Glutamatergic neuron (in vitro differentiated cells): ENCODE results near the gene FRAS1. TPM values are rescaled to one million over a fixed set of nuclear protein-coding genes. Genes with fewer than 3 reads are reported as not detected.

Source experiments
- DNase-seq: peaks from one replicate; pipeline ENCODE4 v3.0.0; 2022
- H3K27ac Mint-ChIP-seq: one replicate; pipeline ENCODE4 v1.8.0; 2020; ENCODE audit warnings: mild to moderate bottlenecking, mixed read lengths, inconsistent platforms; ENCODE audit not compliant: unreplicated experiment
- H3K27me3 Mint-ChIP-seq: one replicate; pipeline ENCODE4 v1.8.0; 2020; ENCODE audit warnings: mild to moderate bottlenecking, moderate library complexity, mixed read lengths, inconsistent platforms; ENCODE audit not compliant: unreplicated experiment
- H3K36me3 Mint-ChIP-seq: one replicate; pipeline ENCODE4 v1.8.0; 2020; ENCODE audit warnings: mild to moderate bottlenecking, mixed read lengths, inconsistent platforms; ENCODE audit not compliant: unreplicated experiment
- H3K4me1 Mint-ChIP-seq: one replicate; pipeline ENCODE4 v1.8.0; 2020; ENCODE audit warnings: mild to moderate bottlenecking, low read depth, mixed read lengths, inconsistent platforms; ENCODE audit not compliant: unreplicated experiment
- H3K4me3 Mint-ChIP-seq: one replicate; pipeline ENCODE4 v1.8.0; 2020; ENCODE audit warnings: mild to moderate bottlenecking, mixed read lengths, inconsistent platforms; ENCODE audit not compliant: unreplicated experiment
- H3K9me3 Mint-ChIP-seq: one replicate; pipeline ENCODE4 v1.8.0; 2020; ENCODE audit warnings: mild to moderate bottlenecking, moderate library complexity, mixed read lengths, inconsistent platforms; ENCODE audit not compliant: unreplicated experiment
- total RNA-seq: library from RNA; stranded (reverse); fragmentation: NEBNext Ultra II Directional; extraction: Animal tissue kit (Norgen Biotek cat#: 25700); gene quantifications from one replicate; pipeline ENCODE4 v1.2.1, GENCODE V29; 2021; ENCODE audit not compliant: unreplicated experiment
- TF ChIP-seq, protein P1 (sequence below): fragments of 200-600 bp; sonication (generic); IDR thresholded peaks from one replicate; pipeline ENCODE4 v1.5.0; 2021; ENCODE audit not compliant: partially characterized antibody, unreplicated experiment

The FRAS1 gene
- total RNA-seq, 1 donor from 2014 or later = 18.7 TPM

DNA sequence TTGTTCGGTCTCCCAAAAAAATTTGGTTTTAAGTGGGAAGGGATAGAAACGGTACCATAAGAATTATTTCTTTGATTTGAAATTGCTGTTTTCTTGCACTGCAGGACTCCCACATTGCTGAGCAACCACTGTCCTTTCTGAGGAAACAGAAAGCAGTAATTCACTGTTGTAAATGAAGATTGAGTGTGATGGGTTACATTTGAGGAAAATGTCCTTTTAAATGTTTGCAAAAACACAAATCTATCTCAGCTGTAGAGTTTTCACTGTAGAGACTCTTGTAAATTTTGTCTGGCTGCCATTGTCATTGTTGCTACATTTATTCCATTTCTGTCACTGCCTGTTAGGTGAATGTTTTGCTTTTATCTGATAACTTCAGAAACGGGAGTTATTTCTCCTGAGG is 105.2 kb downstream of the FRAS1 start:
- no peaks in the 10 kb centered on the region for H3K9me3 Mint-ChIP-seq
- no peak overlapping the region for H3K27ac Mint-ChIP-seq
- H3K27me3 Mint-ChIP-seq = no peaks in the 10 kb centered on the region
- H3K4me1 Mint-ChIP-seq = peaks cover 6% of the 10 kb centered on the region
- H3K36me3 Mint-ChIP-seq = no peaks in the 10 kb centered on the region
- TF ChIP-seq, protein P1, sequence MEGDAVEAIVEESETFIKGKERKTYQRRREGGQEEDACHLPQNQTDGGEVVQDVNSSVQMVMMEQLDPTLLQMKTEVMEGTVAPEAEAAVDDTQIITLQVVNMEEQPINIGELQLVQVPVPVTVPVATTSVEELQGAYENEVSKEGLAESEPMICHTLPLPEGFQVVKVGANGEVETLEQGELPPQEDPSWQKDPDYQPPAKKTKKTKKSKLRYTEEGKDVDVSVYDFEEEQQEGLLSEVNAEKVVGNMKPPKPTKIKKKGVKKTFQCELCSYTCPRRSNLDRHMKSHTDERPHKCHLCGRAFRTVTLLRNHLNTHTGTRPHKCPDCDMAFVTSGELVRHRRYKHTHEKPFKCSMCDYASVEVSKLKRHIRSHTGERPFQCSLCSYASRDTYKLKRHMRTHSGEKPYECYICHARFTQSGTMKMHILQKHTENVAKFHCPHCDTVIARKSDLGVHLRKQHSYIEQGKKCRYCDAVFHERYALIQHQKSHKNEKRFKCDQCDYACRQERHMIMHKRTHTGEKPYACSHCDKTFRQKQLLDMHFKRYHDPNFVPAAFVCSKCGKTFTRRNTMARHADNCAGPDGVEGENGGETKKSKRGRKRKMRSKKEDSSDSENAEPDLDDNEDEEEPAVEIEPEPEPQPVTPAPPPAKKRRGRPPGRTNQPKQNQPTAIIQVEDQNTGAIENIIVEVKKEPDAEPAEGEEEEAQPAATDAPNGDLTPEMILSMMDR = no peak
- H3K4me3 Mint-ChIP-seq = no peak overlapping the region
- DNase-seq = no peak

DNA sequence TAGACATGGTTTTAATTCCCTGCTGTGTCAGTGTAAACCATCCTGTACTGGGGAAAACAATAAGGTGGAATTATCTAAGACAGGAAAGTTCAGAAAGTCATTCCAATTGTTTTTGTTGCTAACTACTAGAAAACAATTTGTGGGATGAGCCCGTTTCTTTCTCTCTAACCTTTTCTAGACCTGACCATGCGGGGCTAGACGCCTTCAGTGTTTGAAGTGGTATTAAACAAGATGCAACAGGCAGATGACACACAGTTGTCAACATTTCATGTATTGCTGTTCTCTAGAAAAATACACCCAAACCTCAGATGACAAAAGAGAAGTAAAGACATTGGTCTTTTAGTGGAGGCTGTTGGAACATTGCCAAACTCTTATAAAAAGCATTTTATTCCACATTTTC is 105.7 kb downstream of the FRAS1 start:
- no peak overlapping the region for H3K27ac Mint-ChIP-seq
- peaks cover 1% of the 10 kb centered on the region for H3K27me3 Mint-ChIP-seq

DNA sequence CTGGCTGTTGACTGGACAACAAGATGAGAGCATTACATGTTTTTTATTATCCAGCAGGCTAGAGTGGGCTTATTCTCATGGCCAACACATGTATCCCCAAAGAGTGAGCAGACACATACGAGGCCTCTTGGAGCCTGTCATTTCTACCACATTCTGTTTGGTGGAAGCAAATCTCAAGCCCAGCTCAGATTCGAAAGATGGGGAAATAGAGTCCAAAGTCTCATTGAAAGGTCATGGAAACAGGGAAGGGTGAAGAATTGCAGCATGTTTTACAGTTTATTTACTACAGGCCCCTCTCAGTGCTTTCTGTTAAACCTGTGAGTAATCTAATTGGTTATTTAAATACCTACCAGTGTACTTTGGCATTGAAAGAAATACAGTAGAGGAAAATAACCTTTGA is 108.6 kb downstream of the FRAS1 start:
- no peaks in the 10 kb centered on the region for H3K36me3 Mint-ChIP-seq
- peaks cover 23% of the 10 kb centered on the region for H3K4me1 Mint-ChIP-seq
- DNase-seq = no peak
- H3K9me3 Mint-ChIP-seq = peaks cover 5% of the 10 kb centered on the region
- TF ChIP-seq, protein P1 = no peak
- no peak overlapping the region for H3K27ac Mint-ChIP-seq
- H3K4me3 Mint-ChIP-seq = no peak overlapping the region
- peaks cover 5% of the 10 kb centered on the region for H3K27me3 Mint-ChIP-seq

More for the DNA sequence above, 105.7 kb downstream of the FRAS1 start:
- TF ChIP-seq, protein P1 = no peak
- no peaks in the 10 kb centered on the region for H3K36me3 Mint-ChIP-seq
- peaks cover 1% of the 10 kb centered on the region for H3K9me3 Mint-ChIP-seq
- H3K4me3 Mint-ChIP-seq = no peak overlapping the region
- no peak for DNase-seq
- peaks cover 8% of the 10 kb centered on the region for H3K4me1 Mint-ChIP-seq

DNA sequence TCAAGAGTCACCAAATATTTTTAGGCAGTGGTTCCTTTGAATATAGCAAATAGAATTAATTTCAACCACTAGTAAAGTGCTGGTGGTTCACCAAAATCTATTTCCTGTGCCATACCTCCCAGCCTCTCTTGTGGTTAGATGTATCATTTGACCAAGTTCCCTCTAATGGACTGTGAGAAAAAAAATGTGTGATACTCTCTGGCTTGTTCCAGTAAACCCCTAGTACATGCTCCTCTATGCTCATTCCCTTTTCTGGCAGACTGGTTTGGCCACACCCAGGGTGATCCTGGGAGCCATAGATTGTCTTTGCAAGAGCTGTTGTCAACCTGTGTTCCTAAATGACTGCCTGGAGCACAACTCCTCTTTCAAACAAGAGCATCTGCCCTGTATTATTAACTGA is 109.5 kb downstream of the FRAS1 start:
- peak overlapping the region; percentile 49 for H3K27ac Mint-ChIP-seq
- H3K9me3 Mint-ChIP-seq = peaks cover 5% of the 10 kb centered on the region
- H3K36me3 Mint-ChIP-seq = no peaks in the 10 kb centered on the region
- TF ChIP-seq, protein P1 = no peak
- H3K4me1 Mint-ChIP-seq = peaks cover 24% of the 10 kb centered on the region
- H3K4me3 Mint-ChIP-seq = no peak overlapping the region
- H3K27me3 Mint-ChIP-seq = peaks cover 6% of the 10 kb centered on the region
- DNase-seq = no peak

DNA sequence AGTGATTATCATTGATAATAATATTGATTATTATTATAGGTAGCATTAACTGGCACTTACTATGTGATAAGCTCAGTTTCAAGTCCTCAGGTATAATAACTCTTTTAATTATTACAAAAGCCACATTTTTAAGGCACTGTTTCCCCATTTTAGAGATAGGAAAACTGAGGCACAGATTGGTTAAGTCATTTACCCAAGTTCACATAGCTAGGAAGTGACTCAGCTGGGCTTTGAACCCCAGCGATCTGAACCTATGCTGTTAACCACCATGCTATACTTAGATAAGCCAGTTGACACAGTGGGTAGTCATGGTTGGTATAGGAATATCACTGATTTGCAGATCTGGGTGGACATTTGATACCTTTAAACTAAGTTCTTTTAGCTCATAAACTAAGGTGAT is 110.4 kb downstream of the FRAS1 start:
- Mint-ChIP-seq H3K36me3 (no peaks in the 10 kb centered on the region), H3K27me3 (peaks cover 9% of the 10 kb centered on the region), H3K4me3 (no peak overlapping the region), H3K9me3 (peaks cover 5% of the 10 kb centered on the region), H3K4me1 (peaks cover 27% of the 10 kb centered on the region), H3K27ac (peak overlapping the region; percentile 76)
- no peak for DNase-seq
- TF ChIP-seq, protein P1 = no peak
